ENCODE data around the gene SNAP47.

The SNAP47 gene

GRCh38 chr1:227731696-227732585, 3.3 kb upstream of the SNAP47 start:
- no peak for DNase-seq (ENCODE audit: low read depth in 3 of 3)

- no peak for DNase-seq (ENCODE audit: low read depth in 3 of 3)
Measured at GRCh38 chr1:227732586-227733308, 2.5 kb upstream of the SNAP47 start.

DNA sequence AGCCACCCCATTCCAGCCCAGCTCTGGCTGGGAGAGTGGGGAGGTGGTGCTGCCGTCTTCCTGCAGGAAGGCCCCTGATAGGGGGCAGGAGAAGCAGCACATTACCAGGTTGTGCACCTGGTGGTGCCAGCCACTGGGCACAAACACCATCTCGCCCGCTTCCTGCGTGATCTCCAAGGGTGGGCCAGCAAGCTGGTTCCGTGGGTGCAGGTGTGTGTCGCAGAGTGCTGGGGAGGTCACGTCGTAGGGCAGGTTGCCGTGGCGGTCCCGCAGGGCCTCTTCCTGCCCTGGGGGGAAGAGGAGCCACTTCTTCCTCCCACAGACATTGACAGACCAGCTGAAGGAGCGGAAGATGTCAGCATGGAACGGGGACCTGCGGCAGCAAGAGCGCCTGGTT, 1.9 kb upstream of the SNAP47 start:
- no peak for DNase-seq (ENCODE audit: low read depth in 3 of 3)

GRCh38 chr1:227733751-227734545, 1.3 kb upstream of the SNAP47 start:
- DNase-seq (ENCODE audit: low read depth in 3 of 3) = no peak

DNA sequence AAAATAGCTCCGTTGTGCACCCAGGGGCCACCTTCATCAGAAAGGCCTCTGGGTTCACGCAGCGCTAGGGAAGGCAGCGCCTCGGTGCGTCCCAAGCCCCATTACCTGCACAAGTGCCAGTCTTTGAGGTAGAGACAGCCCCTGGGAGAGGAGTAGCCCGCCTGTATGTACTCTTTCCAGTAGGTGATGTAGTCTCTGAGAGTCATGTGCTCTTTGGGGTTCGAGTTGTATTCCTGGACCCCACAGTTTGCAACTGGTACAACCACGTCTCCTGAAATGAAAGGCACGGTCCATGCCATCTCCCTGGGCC, 734 bp upstream of the SNAP47 start:
- no peak for DNase-seq (ENCODE audit: low read depth in 3 of 3)

DNA sequence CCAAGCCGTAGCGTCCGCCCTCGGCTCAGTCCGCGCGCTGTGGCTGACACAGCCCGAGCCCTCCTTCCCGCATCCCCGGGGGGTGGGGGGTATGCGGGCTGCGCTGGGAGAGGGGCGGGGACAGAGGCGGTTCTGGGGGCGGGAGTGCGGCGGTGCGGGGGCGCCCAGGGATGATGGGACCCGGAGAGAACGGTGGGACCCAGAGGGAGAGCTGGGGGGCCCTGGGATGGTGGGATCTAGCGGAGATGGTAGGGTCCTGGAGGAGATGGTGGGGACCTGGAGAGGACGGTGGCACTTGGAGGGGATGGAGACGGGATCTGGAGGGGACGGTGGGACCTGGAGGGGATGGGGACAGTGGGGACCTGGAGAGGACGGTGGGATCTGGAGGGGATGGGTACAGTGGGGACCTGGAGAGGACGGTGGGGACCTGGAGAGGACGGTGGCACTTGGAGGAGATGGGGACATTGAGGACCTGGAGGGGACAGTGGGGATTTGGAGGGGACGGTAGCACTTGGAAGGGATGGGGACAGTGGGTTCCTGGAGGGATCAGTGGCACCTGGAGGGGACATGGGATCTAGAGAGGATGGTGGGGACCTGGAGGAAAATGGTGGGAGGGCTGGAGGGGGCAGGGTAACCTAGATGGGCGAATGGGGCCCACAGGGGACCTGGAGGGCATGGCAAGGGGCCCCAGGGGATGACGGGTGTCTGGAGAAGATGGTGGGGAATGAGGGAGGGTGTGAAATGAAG, 477 bp downstream of the SNAP47 start:
- no peak for DNase-seq (ENCODE audit: low read depth in 3 of 3)

GRCh38 chr1:227736814-227737432, 1.7 kb downstream of the SNAP47 start:
- DNase-seq (ENCODE audit: low read depth in 3 of 3) = no peak

DNA sequence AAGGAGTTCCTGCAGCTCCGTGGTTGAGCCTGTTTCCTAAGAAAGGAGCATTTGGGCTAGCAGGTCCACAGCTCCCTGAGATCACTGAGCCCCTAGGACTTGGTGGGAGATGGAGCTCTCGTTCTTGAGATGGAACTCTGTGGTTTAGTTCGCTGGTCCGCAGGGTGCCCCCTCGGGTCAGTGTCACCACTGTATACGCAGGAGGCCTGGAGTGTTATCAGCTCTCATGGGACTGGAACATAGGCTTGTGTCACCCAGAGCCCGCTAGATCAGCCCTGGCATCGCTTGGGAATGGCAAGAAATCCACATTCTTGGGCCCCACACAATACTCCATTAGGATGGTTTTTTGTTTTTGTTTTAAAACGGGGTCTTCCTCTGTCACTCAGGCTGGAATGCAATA, 3.6 kb downstream of the SNAP47 start:
- DNase-seq (ENCODE audit: low read depth in 3 of 3) = no peak

- DNase-seq (ENCODE audit: low read depth in 3 of 3) = no peak
Measured at GRCh38 chr1:227739636-227740035, 4.4 kb downstream of the SNAP47 start.

DNA sequence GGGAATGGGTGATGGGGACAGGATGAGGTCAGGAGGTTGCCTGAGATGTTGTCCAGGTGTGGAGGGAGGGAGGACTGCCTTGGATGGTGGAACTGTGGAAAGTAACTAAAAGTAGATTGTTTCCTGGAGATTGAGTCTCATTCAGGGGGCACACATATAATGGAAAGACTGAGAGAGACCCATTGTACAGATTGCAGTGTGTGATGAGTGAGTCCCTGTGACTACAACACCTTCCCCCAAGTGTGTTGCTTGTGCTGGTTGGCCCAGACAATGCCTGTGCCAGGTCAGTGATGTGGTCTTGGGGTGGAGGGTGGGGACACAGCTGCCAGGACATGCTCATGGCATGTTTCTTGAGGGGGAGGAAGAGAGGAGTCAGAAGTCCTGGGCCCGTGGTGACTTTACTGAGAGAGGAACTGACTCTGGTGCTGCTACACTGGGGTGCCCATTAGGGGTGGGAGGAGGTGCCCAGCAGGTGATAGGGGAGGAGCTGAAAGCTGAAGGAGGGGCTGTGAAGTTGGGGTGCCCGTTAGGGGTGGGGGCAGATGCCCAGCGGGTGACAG, 5.2 kb downstream of the SNAP47 start:
- DNase-seq (ENCODE audit: low read depth in 3 of 3) = no peak

GRCh38 chr1:227741166-227741870, 6.1 kb downstream of the SNAP47 start:
- DNase-seq (ENCODE audit: low read depth in 3 of 3) = no peak

GRCh38 chr1:227742738-227743715, 7.8 kb downstream of the SNAP47 start:
- no peak for DNase-seq (ENCODE audit: low read depth in 3 of 3)

- no peak for DNase-seq (ENCODE audit: low read depth in 3 of 3)
Measured at GRCh38 chr1:227744668-227745067, 9.4 kb downstream of the SNAP47 start.

DNA sequence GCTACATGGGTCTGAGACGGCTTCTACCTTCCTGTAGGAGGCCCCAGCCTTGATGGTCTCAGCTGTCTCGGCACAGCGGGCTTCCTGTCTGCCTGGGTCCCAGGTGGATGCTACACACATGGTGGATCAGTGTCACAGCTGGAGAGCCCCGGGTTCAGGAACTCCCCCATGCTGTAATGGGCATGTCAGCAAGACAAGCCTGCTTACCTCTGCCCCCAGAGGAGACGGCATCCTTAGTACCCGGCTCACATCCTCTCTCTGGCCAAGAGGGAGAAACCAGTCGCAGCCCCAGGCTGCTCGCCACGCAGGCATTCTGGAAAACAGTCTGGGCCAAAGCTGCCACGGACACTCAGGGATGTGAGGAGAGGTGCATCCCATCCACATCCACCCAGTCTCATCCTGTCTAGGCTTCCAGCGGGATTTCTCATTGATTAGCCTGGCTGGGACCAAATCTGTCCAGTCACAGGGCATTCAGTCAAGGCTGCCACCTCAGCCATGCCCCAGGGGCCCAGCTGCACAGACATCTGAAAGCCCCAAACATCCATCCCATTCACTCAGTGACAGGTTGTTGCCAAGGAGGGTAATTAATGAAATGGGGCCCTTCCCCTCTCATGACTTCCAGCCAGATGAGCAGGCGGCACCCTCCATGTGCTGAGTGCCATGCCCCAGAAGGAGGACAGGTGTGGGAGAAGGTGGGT, 10.5 kb downstream of the SNAP47 start:
- no peak for DNase-seq (ENCODE audit: low read depth in 3 of 3)

GRCh38 chr1:227746676-227747075, 11.4 kb downstream of the SNAP47 start:
- DNase-seq (ENCODE audit: low read depth in 3 of 3) = no peak

GRCh38 chr1:227747382-227747781, 12.1 kb downstream of the SNAP47 start:
- no peak for DNase-seq (ENCODE audit: low read depth in 3 of 3)

DNA sequence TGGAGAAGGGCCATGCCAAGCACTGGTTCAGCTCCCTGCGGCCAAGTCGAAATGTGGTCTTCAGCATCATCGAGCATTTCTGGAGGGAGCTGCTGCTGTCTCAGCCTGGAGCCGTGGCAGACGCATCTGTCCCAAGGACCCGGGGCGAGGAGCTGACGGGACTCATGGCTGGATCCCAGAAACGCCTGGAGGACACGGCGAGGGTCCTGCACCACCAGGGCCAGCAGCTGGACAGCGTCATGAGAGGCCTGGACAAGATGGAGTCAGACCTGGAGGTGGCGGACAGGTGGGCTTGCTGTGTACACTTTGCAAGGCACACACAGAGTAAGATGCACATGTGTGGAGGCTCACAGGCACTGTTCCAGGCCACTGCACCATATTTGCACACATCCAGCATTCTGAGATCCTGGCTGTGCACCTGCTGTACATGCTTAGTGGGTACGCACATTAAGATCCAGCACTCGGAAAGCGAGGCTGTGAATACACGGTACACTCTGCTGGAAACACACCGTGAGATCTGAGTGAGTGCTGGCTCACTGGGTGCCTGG, 12.8 kb downstream of the SNAP47 start:
- DNase-seq (ENCODE audit: low read depth in 3 of 3) = no peak

- DNase-seq (ENCODE audit: low read depth in 3 of 3) = no peak
Measured at GRCh38 chr1:227748496-227749182, 13.4 kb downstream of the SNAP47 start.

Data from stimulated activated CD4-positive, alpha-beta T cell treated with anti-CD3 and anti-CD28 coated beads, TNF-alpha, amount 100 ng/mL, for 48 hours (primary cell).